Measurements from ENCODE around the gene LYRM2. TPM values are rescaled to one million over a fixed set of nuclear protein-coding genes. Genes with fewer than 3 reads are reported as not detected.

LYRM2 gene
- total and polyA plus RNA-seq, 9 of the 15 experiments (the other 6 are each of a cell fraction or from before 2014, with no cell fraction given): 13.9 to 115 (median 42.9) TPM

- CTCF ChIA-PET (ENCODE audit: low intra/inter-chr PET ratio): no interaction called here
- no peak overlapping the region for H3K4me2 ChIP-seq (ENCODE audit: insufficient read depth, low read length)
- FAIRE-seq: no peak
- ATAC-seq: no peak
- H3K4me1 ChIP-seq (replicated peaks in 1 of 2; ENCODE audit: control insufficient read depth in 2 of 2, insufficient read depth in 2 of 2, low read length in 2 of 2): no peaks in the 10 kb centered on the region
- BruUV-seq (replicated peaks): no TSS peak
- WGBS (ENCODE audit: insufficient coverage, low coverage, missing lambda C conversion rate): 0% methylated on average over 5 of the region's 5 CpGs
- no peaks in the 10 kb centered on the region for H3K9me1 ChIP-seq (ENCODE audit: control insufficient read depth, insufficient read depth, low read length)
- no peaks in the 10 kb centered on the region for H3K36me3 ChIP-seq (ENCODE audit: control insufficient read depth, insufficient read depth, low read length)
- TF ChIP-seq ARID4B (CRISPR knock-in tag; IDR thresholded peaks at IDR 0.05): no peak
- TF ChIP-seq TFAM (CRISPR knock-in tag; conservative IDR thresholded peaks at IDR 0.05): no peak
- H3K27ac ChIP-seq (ENCODE audit: extremely low read depth, low read depth, low read length): no peak overlapping the region
- DNase-seq (ENCODE audit: extremely low read depth in 1 of 4, low spot score in 3 of 4): no peak
- in situ Hi-C loops (cut with MboI) (no loop called here), intact Hi-C loops (cut with micrococcal nuclease) (no loop called here)
- POLR2A ChIA-PET: interaction anchor here (0.8 kb wide), 1 partner anchor 22 kb away, joined by 3 read pairs; no protein-coding TSS in a partner anchor
- H4K20me1 ChIP-seq (replicated peaks; ENCODE audit: control insufficient read depth, insufficient read depth, low read length): no peaks in the 10 kb centered on the region
- H3K9me3 ChIP-seq (replicated peaks; ENCODE audit: control insufficient read depth, insufficient read depth, low read depth, low read length): no peaks in the 10 kb centered on the region
- no peak overlapping the region for H3K9ac ChIP-seq (ENCODE audit: insufficient read depth in 1 of 2, low read depth in 2 of 2, low read length in 2 of 2)
- H3K27me3 ChIP-seq (ENCODE audit: control insufficient read depth in 2 of 2, insufficient read depth in 2 of 2, low read length in 2 of 2): peaks cover 5 to 29% of the 10 kb centered on the region in 2 experiments; a peak in 4 of 5 replicates
- H3K4me3 ChIP-seq: no peak overlapping the region
- H2AFZ ChIP-seq (ENCODE audit: low read depth, low read length): no peak overlapping the region
- H3K79me2 ChIP-seq (ENCODE audit: control insufficient read depth, insufficient read depth, low read length): no peaks in the 10 kb centered on the region
Measured at GRCh38 chr6:89554106-89554505, 84.4 kb downstream of the LYRM2 start.

Data from K562 (cell line).